Measurements from ENCODE around the gene CHKA.

GRCh38 chr11:68025047-68025446 lies 96.1 kb downstream of the CHKA start:
- TF ChIP-seq CTCF (IDR thresholded peaks at IDR 0.05; ENCODE audit: borderline replicate concordance, extremely low read depth, low read length, poor library complexity, severe bottlenecking) (peak; percentile 34), EZH2 (IDR thresholded peaks at IDR 0.05; ENCODE audit: borderline replicate concordance, low read depth, low read length, severe bottlenecking) (no peak)

Data from DND-41 (cell line).